Chondrocyte (in vitro differentiated cells): ENCODE measurements around the gene PIAS2. TPM values are rescaled to one million over a fixed set of nuclear protein-coding genes. Genes with fewer than 3 reads are reported as not detected.
"Not testable (repeated sequence)": the region's sequence is repeated elsewhere in the genome, so short reads cannot be mapped to it uniquely, and the experiment has no call there.

Experiments
- DNase-seq: peaks from one replicate; pipeline ENCODE4 v3.0.0; 2021; ENCODE audit warnings: mixed read lengths, low spot score
- H3K27ac Mint-ChIP-seq: one replicate; pipeline ENCODE4 v1.8.0; 2021; ENCODE audit warnings: mild to moderate bottlenecking, moderate library complexity, mixed read lengths; ENCODE audit not compliant: unreplicated experiment
- H3K27me3 Mint-ChIP-seq: 2 replicates; pipeline ENCODE4 v1.8.0; 2021; ENCODE audit warnings: low read depth, mixed read lengths
- H3K36me3 Mint-ChIP-seq: 2 replicates; pipeline ENCODE4 v1.8.0; 2021; ENCODE audit warnings: low read depth, mixed read lengths
- H3K4me1 Mint-ChIP-seq: 2 replicates; pipeline ENCODE4 v1.8.0; 2021; ENCODE audit warnings: low read depth, mild to moderate bottlenecking, mixed read lengths
- H3K4me3 Mint-ChIP-seq: one replicate; pipeline ENCODE4 v1.8.0; 2021; ENCODE audit warnings: mild to moderate bottlenecking, moderate library complexity, mixed read lengths; ENCODE audit not compliant: unreplicated experiment
- H3K9me3 Mint-ChIP-seq: 2 replicates; pipeline ENCODE4 v1.8.0; 2021; ENCODE audit warnings: low read depth, mixed read lengths
- total RNA-seq: library from RNA; stranded (reverse); gene quantifications from 3 replicates; pipeline ENCODE4 v1.2.1, GENCODE V29; 2021
- TF ChIP-seq, protein P1 (sequence below): fragments of 200-600 bp; sonication (generic); IDR thresholded peaks from 2 replicates; pipeline ENCODE4 v1.5.0; 2021; ENCODE audit warnings: antibody characterized with exemption, mild to moderate bottlenecking, moderate library complexity

The PIAS2 gene
- total RNA-seq, 1 donor from 2014 or later, result 36.2 TPM

DNA sequence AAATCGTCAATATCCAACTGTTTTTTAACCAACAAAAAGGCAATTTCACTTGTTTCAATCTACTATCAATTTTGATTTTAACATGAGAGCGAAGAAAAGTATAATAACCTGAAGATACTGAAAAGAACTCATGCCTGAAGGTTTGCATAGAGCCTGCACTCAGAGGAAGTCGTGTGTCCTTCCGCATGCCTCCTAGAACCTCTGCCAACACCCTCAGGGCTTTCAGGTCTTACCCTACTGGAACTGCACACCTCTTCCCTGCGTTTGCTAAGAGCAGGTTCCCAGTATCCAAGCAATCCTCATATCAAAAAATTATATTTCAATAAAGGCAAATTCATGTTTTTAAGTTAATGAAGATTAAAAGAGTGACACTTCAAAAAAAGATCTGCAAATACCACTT is 74.7 kb downstream of the PIAS2 start:
- Mint-ChIP-seq H3K27ac (no peak overlapping the region), H3K9me3 (no peaks in the 10 kb centered on the region), H3K4me1 (peaks cover 4% of the 10 kb centered on the region), H3K4me3 (no peak overlapping the region), H3K36me3 (peaks cover 13% of the 10 kb centered on the region), H3K27me3 (no peaks in the 10 kb centered on the region)
- TF ChIP-seq, protein P1, sequence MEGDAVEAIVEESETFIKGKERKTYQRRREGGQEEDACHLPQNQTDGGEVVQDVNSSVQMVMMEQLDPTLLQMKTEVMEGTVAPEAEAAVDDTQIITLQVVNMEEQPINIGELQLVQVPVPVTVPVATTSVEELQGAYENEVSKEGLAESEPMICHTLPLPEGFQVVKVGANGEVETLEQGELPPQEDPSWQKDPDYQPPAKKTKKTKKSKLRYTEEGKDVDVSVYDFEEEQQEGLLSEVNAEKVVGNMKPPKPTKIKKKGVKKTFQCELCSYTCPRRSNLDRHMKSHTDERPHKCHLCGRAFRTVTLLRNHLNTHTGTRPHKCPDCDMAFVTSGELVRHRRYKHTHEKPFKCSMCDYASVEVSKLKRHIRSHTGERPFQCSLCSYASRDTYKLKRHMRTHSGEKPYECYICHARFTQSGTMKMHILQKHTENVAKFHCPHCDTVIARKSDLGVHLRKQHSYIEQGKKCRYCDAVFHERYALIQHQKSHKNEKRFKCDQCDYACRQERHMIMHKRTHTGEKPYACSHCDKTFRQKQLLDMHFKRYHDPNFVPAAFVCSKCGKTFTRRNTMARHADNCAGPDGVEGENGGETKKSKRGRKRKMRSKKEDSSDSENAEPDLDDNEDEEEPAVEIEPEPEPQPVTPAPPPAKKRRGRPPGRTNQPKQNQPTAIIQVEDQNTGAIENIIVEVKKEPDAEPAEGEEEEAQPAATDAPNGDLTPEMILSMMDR, result no peak
- DNase-seq, result no peak

- Mint-ChIP-seq H3K4me1 (peaks cover 7% of the 10 kb centered on the region), H3K9me3 (no peaks in the 10 kb centered on the region), H3K27me3 (no peaks in the 10 kb centered on the region), H3K36me3 (peaks cover 7% of the 10 kb centered on the region), H3K27ac (no peak overlapping the region), H3K4me3 (no peak overlapping the region)
- TF ChIP-seq, protein P1, result no peak
- DNase-seq, result no peak
Measured at GRCh38 chr18:46833899-46834298, 83.4 kb downstream of the PIAS2 start.

- Mint-ChIP-seq H3K36me3 (peaks cover 9% of the 10 kb centered on the region), H3K4me1 (peaks cover 7% of the 10 kb centered on the region), H3K9me3 (no peaks in the 10 kb centered on the region), H3K27ac (no peak overlapping the region), H3K4me3 (no peak overlapping the region), H3K27me3 (no peaks in the 10 kb centered on the region)
- DNase-seq, result no peak
- TF ChIP-seq, protein P1, result no peak
Measured at GRCh38 chr18:46832849-46833248, 84.5 kb downstream of the PIAS2 start.

DNA sequence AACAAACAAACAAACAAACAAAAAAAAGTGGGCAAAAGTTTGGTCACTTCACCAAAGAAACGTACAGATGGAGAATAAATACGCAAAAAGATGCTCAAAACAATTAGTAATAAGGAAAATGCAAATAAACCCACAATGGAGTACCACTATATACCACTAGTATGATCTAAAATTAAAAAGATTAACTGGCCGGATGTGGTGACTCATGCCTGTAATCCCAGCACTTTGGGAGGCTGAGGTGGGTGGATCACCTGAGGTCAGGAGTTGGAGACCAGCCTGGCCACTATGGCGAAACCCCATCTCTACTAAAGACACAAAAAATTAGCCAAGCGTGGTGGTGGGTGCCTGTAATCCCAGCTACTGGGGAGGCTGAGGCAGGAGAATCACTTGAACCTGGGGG is 84.9 kb downstream of the PIAS2 start:
- not testable (repeated sequence) for H3K9me3 Mint-ChIP-seq, H3K27me3 Mint-ChIP-seq, H3K4me3 Mint-ChIP-seq, H3K4me1 Mint-ChIP-seq, H3K27ac Mint-ChIP-seq, DNase-seq
- peaks cover 12% of the 10 kb centered on the region for H3K36me3 Mint-ChIP-seq

DNA sequence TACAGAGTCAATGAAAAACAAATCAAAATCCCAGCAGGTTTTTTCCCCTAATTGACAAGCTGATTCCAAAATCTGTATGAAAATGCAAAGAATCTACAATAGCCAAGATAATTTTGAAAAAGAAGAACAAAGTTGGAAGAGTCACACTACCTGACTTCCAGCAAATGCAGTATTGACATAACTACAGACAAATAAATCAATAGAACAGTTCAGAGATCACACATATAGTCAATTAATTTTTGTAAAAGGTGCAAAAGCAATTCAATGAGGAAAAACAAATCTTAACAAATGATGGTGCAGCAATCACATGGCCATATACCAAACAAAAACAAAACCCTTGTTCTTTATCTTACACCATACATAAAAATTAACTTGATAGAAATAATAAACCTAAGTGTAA is 85.9 kb downstream of the PIAS2 start:
- TF ChIP-seq, protein P1, result no peak
- Mint-ChIP-seq H3K4me1 (peaks cover 7% of the 10 kb centered on the region), H3K9me3 (no peaks in the 10 kb centered on the region), H3K27me3 (no peaks in the 10 kb centered on the region), H3K36me3 (peaks cover 12% of the 10 kb centered on the region), H3K4me3 (no peak overlapping the region), H3K27ac (no peak overlapping the region)
- DNase-seq, result no peak

DNA sequence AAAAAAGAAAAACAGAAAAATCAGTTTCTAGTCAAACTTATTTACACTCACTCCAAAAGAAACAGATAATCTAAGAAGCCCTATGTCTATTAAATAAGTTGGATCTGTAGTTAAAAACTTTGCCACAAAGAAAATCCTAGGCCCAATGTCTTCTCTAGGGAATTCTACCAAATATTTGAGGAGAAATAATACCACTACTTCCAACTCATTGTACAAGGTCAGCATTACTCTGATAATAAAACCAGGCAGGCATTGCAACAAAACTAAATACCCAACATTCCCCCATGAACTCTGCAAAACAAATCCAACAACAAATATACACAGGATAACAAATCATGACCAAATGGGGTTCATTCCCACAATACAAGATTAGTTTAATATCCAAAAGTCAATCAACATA is 86.7 kb downstream of the PIAS2 start:
- DNase-seq, result no peak
- peaks cover 14% of the 10 kb centered on the region for H3K36me3 Mint-ChIP-seq
- no peak overlapping the region for H3K27ac Mint-ChIP-seq
- TF ChIP-seq, protein P1, result no peak
- H3K4me1 Mint-ChIP-seq, result peaks cover 7% of the 10 kb centered on the region
- no peaks in the 10 kb centered on the region for H3K9me3 Mint-ChIP-seq
- no peaks in the 10 kb centered on the region for H3K27me3 Mint-ChIP-seq
- no peak overlapping the region for H3K4me3 Mint-ChIP-seq
